EH (cell line): ENCODE measurements around the gene AFAP1L1.

Experiments
- DNase-seq: peaks from one replicate; pipeline ENCODE4 v3.0.0-alpha.2; 2015; ENCODE audit warnings: low read depth

The AFAP1L1 gene

DNA sequence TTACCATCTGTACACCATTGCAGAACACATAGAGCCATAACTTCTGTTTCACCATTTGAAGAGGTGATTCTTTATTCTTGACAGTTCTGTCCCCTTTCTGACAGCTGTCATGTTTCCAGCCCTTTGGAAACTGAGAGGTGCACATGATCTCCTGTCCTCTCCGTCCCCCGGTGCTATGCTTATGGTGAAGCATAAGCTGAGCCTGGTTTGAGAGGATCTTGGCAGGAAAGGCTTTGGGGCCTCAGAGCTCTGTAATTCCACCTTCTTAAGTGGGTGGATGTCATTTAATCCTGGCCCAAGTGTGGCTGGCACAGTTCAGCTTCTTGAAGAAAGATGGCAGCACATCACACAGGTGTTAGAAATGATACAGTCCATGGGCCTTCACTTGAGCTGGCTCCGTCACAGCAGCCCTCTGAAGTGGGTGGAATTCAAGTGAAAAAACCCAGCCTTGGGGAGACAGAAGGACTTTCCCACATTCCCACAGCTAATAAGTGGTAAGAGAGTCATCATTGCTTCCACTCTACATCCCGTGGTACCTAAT, 43.0 kb downstream of the AFAP1L1 start:
- DNase-seq: no peak

DNA sequence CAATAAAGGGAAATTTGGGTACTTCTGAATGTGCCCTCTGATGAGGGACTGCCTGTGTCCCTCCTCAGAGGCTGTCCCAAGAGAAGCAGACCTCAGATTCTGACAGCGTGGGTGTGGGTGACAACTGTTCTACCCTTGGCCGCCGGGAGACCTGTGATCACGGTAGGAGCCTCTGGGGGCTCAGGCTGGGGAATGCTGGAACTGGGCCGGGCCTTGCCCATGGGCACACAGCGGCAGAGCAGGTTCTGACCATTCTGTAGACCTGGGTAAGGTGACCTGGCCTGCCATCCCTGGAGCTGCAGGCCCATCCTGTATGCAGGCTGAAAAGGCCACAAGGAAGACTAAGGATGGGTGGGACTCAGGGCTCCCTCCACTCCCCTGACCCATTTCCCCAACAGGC, 44.1 kb downstream of the AFAP1L1 start:
- DNase-seq: no peak

DNA sequence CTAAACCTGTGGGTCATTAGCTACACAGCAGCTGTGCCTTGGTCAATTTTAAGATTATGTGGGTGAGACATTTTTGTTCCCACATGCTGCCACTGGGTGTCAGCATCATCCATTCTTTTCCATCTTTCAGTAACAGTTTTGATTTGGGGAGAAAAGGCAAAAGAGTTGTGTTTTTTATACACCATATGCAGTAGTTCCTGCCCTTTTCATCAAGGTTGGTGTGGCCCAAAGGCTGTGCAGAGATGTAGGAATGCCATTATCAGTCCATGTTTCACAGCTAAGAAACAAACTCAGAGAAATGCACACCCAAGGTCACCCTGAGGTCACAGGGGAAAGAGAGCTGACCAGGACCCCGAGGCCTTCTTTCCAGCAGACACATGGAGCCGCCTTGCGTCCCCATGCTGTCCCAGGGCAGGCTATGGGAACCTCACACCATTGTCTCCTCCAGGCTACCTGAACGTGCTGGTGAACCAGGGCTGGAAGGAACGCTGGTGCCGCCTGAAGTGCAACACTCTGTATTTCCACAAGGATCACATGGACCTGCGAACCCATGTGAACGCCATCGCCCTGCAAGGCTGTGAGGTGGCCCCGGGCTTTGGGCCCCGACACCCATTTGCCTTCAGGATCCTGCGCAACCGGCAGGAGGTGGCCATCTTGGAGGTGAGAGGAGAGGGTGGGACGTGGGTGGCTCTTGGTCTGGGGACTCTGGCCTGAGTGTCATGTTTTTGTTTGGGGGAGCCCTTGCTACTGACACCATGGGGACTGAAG, 45.8 kb downstream of the AFAP1L1 start:
- peak; percentile 69 for DNase-seq

DNA sequence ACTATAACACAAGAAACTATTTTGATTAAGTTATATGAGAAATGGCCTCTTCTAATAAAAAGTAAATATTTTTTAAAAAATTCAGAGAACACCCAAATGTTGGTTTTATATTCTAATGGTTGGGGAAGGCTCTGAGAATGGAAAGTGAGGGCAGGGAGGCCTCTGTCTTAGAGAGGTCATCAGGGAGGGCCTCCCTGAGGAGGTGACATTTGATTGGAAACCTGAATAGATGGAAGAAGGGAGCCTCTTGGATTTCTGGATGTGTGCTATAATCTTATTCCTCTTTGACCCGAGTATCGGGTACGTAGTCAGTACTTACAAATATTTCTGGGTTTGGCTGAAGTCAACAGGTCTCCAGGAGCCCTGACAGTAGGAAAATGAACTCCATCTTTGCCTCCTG, 47.5 kb downstream of the AFAP1L1 start:
- no peak for DNase-seq

DNA sequence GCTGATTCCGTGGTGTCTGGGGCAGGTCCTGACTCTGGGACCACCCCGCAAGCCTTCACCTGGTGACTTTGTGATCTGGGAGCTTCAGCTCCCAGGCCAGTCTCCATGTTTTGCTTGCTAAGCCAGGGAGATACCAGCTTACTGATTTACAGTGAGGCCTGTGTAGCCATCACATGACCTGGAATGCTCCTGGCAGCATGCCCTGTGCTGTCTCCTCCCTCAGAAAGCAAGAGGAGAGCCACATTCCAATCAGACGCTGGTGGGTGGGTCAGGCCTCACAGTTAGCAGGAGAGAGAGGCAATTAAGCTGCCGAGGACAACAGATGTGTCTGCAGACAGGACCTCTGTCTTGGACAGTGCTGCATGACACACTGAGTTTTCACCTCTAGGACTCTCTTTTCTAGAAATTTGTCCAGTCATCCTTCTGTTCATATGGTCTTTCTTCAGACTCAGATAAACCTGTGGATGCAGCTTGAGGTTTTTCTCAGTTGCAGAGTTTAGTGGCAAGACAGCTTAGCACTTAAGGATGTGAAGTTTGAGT, 49.2 kb downstream of the AFAP1L1 start:
- DNase-seq: peak; percentile 98

DNA sequence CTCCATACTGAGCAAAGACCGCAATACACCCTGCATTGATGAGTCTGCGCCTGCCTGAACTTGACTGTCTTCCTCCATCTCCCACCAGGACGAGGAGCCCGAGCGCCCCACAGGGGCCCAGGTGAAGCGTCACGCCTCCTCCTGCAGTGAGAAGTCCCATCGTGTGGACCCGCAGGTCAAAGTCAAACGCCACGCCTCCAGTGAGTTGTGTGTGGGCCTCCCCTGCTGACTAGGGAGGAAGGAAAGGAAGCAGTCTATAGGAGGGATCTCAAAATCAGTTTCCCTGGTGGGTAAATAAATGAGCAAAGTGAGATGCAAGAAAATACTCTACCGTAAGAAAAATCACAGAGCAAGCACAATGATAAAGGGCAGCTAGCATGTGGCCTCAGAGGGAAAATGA, 50.9 kb downstream of the AFAP1L1 start:
- DNase-seq: no peak

DNA sequence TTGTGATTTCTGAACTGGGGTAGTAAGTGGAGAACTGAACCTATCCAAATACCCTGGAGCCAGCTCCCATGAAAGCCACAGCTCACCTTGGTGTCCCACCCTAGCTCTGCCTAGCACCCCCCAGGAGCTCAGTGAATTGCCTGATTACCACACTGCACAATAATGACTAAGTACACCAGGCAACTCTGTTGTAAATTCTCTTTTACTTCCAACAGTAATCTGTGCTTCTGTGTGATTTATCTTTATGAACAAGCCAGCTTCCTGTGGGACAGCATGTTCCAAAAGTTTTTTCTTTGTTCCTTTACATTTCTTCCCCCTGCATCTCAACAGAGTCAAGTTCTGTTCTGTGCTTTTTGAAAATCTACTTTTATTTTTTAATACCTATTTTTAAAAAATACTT, 51.6 kb downstream of the AFAP1L1 start:
- no peak for DNase-seq

DNA sequence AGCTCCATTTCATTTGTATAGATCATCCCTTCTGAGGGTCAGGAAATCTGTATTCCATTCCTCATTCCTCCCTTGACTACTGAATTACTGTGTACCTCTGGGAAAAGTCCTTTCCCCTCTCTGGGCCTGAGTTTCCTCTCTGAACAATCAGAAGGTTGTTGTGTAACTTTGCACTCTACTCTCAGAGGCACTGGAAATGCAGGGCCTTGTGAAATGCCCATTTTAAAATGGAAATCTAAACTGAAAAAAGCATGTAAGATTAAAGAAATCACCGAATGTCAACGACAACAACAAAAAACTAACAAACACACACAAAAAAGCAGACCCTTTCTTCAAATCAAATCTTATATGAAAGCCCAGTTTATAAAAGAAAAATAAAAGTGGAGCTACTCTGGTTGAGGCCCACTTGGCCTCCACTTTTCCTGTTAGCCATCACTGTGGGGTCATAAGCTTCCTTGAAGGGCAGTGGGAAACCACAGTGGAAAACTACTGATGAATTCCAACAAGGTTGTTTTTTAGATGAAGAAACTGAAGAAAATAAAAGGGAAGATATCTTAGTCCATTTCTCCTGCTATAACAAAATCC, 52.1 kb downstream of the AFAP1L1 start:
- no peak for DNase-seq

DNA sequence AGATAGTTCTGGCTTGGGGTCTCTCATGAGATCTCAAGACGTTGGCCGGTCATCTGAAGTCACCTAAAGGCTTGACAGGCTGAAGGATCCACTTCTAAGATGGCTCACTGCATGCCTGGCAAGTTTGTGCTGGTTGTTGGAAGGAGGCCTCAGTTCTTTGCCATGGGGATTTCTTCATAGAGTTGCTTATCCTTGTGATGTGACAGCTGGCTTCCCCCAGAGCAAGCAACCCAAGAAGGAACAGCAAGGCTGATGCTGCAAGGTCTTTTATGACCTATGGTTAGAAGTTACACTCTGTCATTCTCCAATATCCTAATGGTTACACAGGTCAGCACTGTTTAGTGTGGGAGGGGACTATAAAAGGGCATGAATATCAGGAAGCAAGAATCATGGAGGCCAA, 53.0 kb downstream of the AFAP1L1 start:
- DNase-seq: no peak

DNA sequence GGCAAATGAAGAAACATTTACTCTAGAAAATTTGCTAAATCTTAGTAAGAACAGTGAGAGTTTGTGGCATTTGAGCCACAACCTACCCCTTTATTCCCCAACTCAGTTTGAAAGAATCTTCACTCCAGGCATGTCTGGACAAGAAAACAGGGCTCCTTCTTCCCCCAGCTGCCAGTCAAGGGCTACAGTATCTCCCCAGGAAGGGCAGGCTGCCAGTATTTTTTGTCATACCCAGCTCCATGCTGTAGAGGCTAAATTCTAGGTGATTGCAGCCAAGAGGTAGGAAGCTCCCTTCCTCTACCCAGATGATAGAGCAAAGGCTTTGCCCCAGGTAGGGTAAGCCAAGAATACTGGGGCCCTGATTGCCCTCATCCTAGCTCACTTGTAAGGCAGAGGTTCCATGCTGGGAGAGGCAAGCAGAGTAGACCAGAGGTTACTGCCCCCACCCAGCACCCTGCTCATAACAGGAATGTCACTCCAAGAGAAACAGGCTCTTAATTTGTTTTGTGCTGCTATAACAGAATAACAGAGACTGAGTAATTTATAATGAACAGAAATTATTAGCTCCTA, 53.6 kb downstream of the AFAP1L1 start:
- DNase-seq: peak; percentile 61

DNA sequence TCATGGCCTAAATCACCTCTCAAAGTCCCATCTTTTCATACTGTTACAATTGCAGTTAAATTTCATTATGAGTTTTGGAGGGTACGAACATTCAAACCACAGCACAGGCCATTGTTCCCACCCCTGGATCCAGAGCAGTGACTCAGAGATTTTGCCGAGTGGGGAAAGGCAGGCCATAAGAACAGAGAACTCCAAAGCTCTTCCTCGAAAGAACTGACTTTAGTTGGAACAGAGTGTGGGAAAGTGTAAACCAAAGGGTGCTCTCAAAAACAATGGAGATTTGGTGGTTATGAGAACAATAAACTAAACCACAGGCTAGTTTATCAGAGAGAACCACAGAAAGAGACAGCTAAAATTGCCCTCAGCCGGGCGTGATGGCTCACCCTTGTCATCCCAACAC, 54.2 kb downstream of the AFAP1L1 start:
- no peak for DNase-seq

DNA sequence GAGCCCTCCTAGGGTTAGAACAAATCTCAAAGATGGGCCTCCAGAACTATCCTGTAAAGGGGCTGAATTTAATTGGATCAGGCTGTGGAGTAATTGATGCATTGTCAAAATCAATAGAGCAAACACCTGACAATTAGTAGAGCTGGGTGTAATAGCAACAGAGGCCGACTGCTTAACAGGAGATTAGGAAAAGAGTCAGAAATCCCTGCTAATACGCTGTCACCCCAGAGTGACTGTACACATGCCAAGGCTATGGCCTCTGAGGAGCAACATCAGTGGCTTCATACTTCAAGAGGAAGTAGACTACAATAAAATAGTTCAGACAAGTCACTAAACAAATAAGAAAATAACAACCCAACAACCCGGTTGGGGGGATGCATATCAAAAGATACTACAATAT, 55.0 kb downstream of the AFAP1L1 start:
- no peak for DNase-seq

DNA sequence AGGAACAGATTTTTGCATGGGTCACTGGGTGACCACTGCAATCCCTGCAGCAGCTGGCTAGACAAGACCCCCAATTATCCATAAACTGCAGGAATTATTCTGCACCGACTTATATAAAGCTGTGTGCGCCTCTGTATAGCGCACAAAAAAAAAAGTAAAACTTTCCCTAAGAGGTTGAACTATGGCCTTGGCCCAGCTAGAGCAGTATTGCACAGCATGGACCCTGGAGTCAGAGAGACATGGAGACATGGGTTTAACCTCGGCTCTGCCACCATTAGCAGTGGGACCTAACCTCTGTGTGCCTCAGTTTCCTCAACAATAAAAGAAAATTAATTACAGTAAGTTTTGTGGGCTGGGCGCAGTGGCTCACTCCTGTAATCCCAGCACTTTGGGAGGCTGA, 56.5 kb downstream of the AFAP1L1 start:
- no peak for DNase-seq

DNA sequence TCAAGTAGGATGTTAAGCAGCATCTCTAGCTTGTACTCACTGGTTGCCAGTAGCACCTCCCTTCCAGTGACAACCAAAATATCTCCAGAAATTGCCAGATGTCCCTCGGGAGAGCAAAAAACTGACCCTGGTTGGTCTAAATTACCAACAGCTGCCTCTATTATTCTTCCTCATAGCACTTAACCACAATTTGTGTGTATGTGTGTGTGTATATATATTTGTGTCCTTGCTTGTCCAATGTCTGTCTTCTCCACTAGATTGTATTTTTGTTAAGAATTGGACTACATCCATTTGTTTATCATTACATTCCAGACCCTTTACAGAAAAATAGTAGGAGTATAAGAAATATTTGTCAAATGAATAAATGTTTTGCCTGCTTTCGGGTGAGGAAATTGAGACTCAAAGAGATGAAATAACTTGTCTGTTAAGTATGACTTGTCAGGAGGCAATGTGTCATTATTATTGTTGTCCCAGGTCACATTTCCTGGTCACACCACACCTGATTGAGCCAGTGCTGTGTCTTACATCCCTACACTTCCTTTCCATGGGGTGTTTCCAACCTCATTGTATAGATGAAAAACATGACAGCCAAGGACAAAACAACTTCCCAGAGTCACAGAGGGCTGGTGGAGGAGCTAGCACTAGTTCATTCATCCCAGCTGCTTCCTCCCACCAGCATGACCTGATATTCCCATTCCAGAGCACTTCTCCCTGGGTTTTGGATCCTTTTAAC, 62.2 kb downstream of the AFAP1L1 start:
- peak; percentile 60 for DNase-seq

DNA sequence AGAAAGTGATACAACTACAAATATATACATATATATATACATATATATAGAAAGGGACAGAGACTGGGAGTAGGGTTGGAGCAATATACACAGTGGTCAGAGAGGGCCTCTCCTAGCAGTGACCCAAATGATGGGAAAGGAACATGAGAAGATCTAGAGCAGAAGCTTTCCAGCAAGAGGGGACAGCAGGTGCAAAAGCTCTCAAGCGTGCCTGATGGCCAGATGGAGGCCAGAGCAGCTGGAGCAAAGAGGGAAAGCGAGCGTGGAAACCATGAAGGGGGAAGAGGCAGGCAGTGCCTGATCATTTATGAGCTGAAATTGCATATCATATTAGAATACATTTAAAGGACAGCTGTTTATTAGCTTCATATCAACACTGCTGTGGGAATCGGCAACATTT, 66.1 kb downstream of the AFAP1L1 start:
- DNase-seq: no peak

DNA sequence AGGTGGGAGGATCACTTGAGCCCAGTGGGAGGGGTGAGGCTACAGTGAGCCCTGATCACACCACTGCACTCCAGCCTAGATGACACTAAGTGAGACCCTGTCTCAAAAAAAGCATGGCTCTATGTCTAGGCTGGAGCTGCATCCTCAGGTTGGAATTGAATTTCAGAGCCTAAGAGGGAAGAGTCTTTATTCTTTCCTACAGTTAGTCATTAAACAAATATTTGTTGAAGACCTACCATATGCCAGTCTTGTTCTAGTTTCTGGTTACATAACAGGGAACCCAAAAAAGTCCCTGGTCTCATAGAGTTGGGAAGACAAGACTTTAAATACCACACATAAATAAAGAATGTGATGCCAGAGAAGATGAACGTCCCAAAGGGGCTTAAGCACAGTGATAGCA, 66.7 kb downstream of the AFAP1L1 start:
- DNase-seq: no peak

DNA sequence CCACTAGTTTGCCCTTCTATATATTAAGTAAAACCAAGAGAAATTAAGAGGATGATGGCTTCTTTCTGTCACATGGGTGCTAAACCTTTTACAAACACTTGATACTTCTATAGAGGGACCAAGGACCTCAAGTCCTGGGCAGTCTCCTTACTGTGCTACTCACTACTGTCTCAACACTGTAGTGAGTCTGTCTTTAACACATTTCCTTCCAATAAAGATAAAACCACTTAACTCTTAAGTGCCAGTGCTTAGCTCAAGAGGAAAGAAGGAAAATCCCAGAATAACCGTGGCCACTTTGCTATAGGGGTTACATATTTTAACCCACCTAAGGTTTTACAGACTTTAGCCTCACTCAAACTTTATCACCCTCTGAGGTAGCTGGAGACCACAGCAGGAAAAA, 69.3 kb downstream of the AFAP1L1 start:
- no peak for DNase-seq

DNA sequence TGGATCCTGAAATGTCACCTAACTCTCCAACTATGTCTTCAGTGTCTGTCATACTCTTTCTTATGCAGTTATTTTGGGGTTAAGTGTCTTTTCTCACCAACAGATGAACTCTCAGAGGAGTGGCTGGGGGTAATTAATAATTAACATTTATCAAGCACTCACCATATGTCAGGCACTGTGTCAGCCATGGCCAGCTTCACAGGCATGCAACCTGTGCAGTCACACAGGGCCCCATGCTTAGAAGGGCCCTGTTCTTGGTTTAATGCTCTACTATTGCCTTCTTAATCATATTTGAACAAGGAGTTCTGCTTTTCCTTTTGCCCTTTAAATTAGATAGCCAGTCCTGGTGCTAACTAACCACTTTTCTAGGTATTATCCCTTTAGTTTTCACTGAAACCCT, 70.2 kb downstream of the AFAP1L1 start:
- no peak for DNase-seq

DNA sequence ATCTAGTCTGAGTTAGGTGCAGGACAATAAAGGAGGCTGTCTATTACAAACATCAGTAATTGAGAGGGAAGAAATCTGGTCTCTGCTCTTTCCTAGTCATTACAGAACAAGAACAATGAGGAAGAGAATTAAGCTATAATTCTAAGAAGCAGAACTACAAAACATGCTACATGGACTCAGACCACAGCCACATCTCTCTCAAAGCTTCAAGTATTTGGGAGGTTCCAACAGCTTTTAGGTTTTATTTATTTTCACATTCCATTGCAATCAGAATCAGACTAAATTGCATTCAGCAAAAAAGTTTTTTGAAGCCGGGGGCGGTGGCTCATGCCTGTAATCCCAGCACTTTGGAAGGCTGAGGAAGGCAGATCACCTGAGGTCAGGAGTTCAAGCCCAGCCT, 72.5 kb downstream of the AFAP1L1 start:
- DNase-seq: no peak

DNA sequence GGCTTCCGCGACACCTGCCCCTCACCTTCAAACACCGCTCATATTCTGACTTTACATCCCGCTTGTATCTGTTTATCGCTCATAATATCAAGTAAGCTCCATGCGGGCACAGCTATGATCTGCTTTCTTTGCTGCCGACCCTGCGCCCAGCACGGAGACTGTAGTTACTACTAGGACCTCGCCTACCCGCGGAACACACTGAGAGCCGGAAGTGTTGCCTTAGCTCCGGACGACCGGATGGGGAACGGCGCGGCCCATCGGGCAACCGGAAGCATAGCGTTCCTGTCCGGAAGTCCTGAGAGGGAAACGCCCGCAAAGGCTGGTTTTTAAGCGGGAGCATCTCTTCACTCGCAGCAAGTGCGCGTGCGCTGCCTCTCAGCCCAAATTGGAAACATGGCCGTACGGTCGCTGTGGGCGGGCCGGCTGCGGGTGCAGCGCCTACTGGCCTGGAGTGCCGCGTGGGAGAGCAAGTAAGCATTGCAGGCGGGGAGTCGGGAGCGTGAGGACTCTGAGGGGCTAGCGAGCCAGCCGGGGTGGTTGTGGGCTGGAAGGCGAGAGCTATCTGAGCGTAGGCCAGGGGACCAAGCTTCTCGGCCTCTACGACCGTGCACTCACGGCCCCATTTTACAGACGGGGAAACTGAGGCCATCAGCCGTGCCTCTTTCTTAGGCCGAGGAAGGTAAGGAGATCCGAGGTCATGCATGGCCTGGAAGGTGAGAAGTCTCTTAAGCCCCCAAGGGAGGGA, 73.7 kb downstream of the AFAP1L1 start, which contains the start of gene GRPEL2:
TSS of gene GRPEL2 (plus strand) at position 353 of the 745 bp plus-strand sequence. CDS start at position 394, 41 bp downstream.
- DNase-seq: peak; percentile 98

DNA sequence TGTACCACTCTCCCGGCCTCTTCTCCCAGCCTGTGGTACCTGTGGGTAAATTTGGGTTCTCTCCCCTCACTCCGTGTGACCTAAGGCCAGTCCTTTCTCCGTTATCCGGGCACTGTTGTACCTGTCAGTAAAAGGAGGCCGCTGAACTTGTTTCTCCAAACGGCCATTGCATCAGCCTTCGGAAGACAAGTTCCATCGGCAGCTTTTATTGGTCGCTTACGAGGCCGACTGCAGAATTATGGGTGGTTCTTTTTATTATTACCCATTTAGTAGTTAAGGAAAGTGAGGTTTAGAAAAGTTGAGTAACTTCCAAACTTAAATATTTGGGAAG, 74.2 kb downstream of the AFAP1L1 start:
- peak; percentile 59 for DNase-seq

DNA sequence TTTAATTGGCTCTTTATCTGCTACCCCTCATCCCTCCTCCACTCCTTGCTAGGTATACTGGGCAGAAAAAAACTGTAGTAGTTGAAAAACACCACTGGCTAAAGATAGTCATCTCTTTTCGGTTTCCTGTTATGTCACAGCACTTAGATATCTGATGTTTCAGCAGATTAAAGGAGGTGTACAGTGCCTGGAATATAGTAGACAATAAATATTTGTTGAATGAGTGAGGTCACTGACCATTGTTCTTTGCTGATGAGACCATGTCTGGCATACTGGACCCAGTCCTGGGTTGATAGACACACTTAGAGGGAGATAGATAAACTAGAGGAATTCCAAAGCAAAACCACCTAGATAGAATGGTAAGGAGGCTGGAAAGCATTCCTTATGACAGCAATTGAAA, 76.9 kb downstream of the AFAP1L1 start:
- DNase-seq: no peak
